HG02623 (cell line): ENCODE data around the gene RAF1.
"Not testable (repeated sequence)": the region's sequence is repeated elsewhere in the genome, so short reads cannot be mapped to it uniquely, and the experiment has no call there.

Experiments
- ATAC-seq: cut with Tn5 transposase; IDR thresholded peaks from one replicate; pipeline ENCODE4 v1.9.1; 2021; ENCODE audit warnings: moderate library complexity; ENCODE audit not compliant: unreplicated experiment

RAF1 gene

GRCh38 chr3:12643010-12643380, 20.9 kb downstream of the RAF1 start:
- ATAC-seq = no peak

DNA sequence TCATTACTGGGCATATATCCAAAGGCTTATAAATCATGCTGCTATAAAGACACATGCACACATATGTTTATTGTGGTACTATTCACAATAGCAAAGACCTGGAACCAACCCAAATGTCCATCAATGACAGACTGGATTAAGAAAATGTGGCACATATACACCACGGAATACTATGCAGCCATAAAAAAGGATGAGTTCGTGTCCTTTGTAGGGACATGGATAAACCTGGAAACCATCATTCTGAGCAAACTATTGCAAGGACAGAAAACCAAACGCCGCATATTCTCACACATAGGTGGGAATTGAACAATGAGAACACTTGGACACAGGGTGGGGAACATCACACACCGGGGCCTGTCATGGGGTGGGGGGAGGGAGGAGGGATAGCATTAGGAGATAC, 23.1 kb downstream of the RAF1 start:
- ATAC-seq = not testable (repeated sequence)

DNA sequence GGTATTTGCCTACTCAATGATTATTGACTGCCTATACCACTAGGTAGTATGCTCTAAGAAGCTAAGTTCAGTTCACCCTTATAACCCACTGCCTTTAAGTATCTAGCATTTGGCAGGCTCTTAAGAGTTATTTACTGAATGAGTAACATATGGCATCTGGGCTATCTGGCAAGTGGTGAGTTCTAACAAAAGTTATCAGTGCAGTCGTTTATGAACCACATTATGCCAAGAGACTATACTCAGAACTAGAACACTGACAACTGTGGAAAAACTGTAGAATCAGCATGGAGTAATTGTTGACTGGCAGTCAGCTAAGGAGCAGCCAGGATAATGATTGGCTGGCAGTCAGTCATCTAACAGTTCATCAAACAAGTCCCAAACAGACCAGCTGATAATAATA, 25.8 kb downstream of the RAF1 start:
- ATAC-seq = no peak

DNA sequence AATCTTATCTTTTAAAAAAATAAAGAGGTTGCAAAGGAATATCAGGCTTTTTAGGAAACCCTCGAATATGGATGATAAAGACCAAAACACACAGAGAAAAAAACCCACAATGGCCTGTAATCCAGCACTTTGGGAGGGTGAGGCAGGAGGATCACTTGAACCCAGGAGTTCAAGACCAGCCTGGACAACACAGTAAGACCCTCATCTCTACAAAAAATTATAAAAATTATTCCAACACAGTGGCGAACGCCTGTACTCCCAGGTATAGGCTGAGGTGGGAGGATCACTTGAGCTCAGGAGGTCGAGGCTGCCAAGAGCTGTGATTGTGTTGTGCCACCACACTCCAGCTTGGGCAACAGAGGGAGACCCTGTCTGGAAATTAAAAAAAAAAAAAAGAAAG, 30.8 kb downstream of the RAF1 start:
- ATAC-seq = no peak

GRCh38 chr3:12632523-12632922, 31.4 kb downstream of the RAF1 start:
- ATAC-seq = no peak

DNA sequence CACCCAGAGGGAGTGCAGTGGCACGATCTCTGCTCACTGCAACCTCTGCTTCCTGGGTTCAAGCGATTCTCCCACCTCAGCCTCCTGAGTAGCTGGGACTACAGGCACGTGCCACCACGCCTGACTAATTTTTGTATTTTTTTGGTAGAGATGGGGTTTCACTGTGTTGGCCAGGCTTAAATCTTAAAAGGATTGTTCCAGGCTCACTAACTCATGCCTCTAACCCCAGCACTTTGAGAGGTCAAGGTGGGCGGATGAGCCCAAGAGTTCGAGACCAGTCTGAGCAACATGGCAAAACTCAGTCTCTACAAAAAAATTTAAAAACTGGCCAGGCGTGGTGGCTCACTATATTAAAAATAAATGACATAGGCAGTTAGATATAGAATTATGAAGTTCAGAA, 33.1 kb downstream of the RAF1 start:
- not testable (repeated sequence) for ATAC-seq

DNA sequence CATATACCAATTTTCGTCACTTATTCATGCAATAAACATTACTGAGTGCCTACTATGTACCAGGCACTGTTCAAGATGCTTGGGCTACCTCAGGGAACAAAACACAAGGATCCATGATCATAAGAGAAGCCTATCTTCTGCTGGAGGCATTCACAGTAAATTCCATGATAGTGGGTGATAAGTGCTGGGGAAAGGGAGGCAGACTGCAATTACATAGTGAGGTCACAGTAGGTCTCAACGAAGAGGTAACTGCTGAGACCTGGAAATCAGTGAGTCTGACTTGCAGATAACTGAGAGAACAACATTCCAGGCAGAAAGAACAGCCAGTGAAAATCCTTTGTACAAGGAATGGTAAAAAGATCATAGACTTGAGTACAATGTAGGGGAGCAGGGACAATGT, 33.6 kb downstream of the RAF1 start:
- ATAC-seq = no peak

DNA sequence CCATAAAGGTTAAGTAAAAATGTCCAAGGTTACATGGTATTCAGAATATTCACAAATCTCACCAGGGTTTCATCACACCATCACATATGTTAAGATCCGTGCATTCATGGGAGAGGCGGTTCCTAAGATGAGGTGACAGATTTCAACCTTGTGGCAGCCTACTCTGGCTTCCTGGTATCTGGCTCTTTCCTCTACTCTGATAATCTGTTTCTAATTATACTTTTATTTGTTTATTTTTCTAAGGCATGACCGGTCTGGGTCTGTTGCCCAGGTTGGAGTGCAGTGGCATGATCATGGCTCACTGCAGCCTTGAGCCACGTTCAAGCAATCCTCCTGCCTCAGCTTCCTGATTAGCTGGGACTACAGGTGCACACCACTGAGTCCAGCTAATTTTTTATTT, 34.4 kb downstream of the RAF1 start:
- ATAC-seq = no peak

DNA sequence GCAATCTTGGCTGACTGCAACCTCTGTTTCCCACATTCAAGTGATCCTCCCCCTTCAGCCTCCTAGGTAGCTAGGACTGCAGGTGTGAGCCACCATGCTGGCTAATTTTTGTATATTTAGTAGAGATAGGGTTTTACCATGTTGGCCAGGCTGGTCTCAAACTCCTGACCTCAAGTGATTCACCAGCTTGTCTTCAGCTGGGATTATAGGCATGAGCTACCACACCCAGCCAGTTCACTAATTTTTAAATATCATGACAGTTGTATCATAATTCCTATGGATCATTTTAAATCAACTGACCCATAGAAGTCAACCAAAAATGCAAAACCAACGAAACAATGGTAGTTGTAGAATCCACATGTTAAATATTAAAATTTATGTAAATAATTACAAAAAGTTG, 35.1 kb downstream of the RAF1 start:
- ATAC-seq = no peak

DNA sequence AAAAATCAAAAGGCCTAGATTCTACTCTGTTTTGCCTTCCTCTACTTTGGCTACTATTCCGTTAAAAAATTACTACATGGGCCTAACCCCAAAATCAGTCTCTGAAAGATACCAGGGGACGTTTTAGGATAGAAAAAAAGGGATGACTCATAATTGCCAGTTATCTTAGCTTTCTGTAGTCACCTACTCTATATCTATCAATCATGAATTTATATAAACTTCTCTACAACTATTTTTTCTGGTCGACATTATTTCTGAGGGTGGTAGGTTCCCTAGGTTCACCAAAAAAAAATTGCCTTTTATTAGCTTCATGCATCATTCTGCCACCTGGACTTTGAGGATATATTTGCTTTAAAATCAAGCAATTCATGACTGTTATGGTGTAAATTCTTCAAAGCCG, 36.5 kb downstream of the RAF1 start:
- ATAC-seq = no peak

DNA sequence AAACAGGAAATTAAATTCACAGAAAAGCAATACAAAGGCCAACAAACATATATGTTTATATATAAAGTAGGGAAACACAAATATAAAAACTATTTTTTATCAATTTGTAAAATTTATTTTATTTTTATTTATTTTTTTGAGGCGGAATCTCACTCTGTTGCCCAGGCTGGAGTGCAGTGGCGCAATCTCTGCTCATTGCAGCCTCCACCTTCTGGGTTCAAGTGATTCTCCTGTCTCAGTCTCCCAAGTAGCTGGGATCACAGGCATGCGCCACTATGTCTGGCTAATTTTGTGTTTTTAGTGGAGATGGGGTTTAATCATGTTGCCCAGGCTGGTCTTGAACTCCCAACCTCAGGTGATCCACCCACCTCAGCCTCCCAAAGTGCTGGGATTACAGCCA, 39.0 kb downstream of the RAF1 start:
- ATAC-seq = not testable (repeated sequence)

- ATAC-seq = no peak
These were observed 39.9 kb downstream of the RAF1 start for GRCh38 chr3:12624056-12624455.

DNA sequence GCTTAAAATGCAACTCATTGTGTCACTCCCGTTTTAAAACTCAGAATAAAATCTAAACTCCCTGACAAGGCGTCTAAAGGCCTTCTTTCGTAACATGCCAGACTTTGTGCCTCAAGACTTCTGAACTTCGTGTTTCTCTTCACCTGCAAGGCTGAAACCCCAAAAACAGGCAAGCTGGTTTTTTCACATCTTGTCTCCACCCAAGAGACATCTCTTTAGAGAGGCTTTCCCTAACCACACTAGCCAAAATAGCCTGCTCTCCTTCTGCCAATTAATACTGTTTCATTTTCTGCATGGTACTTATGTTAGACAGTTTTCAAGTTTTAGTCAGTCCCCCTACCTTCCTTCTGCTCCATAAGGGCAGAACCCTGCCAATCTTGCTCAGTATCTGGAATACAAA, 41.6 kb downstream of the RAF1 start:
- no peak for ATAC-seq

- ATAC-seq = no peak
These were observed 43.2 kb downstream of the RAF1 start for GRCh38 chr3:12620729-12621128.

GRCh38 chr3:12620305-12620704, 43.6 kb downstream of the RAF1 start:
- ATAC-seq = no peak

GRCh38 chr3:12618426-12618825, 45.5 kb downstream of the RAF1 start:
- ATAC-seq = no peak

- ATAC-seq = no peak
These were observed 48.7 kb downstream of the RAF1 start for GRCh38 chr3:12615266-12615665.

GRCh38 chr3:12613250-12613649, 50.7 kb downstream of the RAF1 start:
- no peak for ATAC-seq

GRCh38 chr3:12612514-12613226, 51.2 kb downstream of the RAF1 start:
- ATAC-seq = no peak

DNA sequence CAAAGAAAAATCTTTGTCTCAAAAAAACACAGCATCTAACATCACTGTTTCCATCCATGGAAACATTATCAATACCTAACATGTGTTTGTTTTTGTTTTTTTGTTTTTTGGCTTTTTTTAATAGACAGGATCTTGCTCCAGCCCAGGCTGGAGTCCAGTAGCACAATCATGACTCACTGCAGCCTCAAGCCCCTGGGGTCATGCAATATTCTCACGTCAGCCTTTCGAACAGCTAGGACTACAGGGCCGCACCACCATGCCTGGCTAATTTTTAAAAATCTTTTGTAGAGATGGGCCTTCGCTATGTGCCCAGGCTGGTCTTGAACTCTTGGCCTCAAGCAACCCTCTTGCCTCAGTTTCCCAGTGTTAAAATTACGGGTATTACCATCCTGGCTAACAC, 52.8 kb downstream of the RAF1 start:
- no peak for ATAC-seq

DNA sequence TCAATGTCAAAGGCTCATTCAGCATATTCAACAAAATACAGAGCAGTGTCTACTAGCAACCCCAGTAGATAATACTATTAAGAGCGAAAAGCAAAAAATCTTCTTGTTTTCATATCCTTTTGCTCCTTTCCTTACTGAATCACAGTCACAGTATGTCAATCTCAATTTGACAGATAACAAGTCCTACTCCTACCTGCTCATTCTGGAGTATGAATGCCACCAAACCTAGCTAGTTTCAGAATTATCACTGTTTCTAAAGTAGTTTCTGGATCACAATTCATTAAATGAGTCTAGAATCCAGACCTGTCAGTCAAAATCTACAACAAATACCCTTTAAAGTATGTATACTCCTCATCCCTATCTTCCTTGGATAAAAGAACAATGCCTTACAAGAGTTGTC, 55.5 kb downstream of the RAF1 start:
- ATAC-seq = no peak

- ATAC-seq = no peak
These were observed 59.9 kb downstream of the RAF1 start for GRCh38 chr3:12603969-12604368.

GRCh38 chr3:12601072-12601471, 62.8 kb downstream of the RAF1 start:
- ATAC-seq = no peak
